Spinal cord (tissue), 10 donors: ENCODE data around the gene ZNF581. TPM values are rescaled to one million over a fixed set of nuclear protein-coding genes. Genes with fewer than 3 reads are reported as not detected.
A peak's percentile ranks its signal among the peaks of the same experiment; 100 is the strongest.

ENCODE experiments used
- DNase-seq, 6 donors: peaks; one replicate each; pipeline versions ENCODE4 v3.0.0 to v3.0.0-alpha.2; 2013 to 2015; ENCODE audit warnings: low spot score in 6 of 6, low read depth in 4 of 6
- H3K27ac ChIP-seq: one replicate; pipeline ENCODE4 v1.5.1; 2013; ENCODE audit warnings: low read depth, low read length, control low read depth
- H3K27me3 ChIP-seq: one replicate; pipeline ENCODE4 v1.6.1; 2013; ENCODE audit warnings: low read length; ENCODE audit not compliant: control insufficient read depth, insufficient read depth
- H3K36me3 ChIP-seq: one replicate; pipeline ENCODE4 v1.6.1; 2013; ENCODE audit warnings: low read length; ENCODE audit not compliant: control insufficient read depth, insufficient read depth
- H3K4me1 ChIP-seq: one replicate; pipeline ENCODE4 v1.6.1; 2013; ENCODE audit warnings: low read length; ENCODE audit not compliant: control insufficient read depth, insufficient read depth
- H3K4me3 ChIP-seq: one replicate; pipeline ENCODE4 v1.5.1; 2013; ENCODE audit warnings: low read depth, low read length, control low read depth
- H3K9me3 ChIP-seq: one replicate; pipeline ENCODE4 v1.6.1; 2013; ENCODE audit warnings: low read length; ENCODE audit not compliant: control insufficient read depth, insufficient read depth
- WGBS: methylation state at CpG from one replicate; pipeline ENCODE4 v1.1.5; 2013; ENCODE audit warnings: missing lambda C conversion rate; ENCODE audit not compliant: insufficient coverage; 5-methylcytosine and 5-hydroxymethylcytosine counted together
- polyA plus RNA-seq, 2 donors: library from polyadenylated mRNA; unstranded; fragments of 120-200 nt; gene quantifications; one replicate each; pipeline ENCODE4 v1.2.1, GENCODE V29; 2013; ENCODE audit not compliant: insufficient read length in 2 of 2
- total RNA-seq, 2 donors: library from RNA; depleted of rRNA in 1 of 2; stranded (reverse); fragments of 120-200 nt in 1 of 2; fragments of >200 nt in 1 of 2; gene quantifications; one replicate each; pipeline versions ENCODE4 v1.2.3 to v1.2.4, GENCODE V29; 2013 to 2014
- donor health status: healthy.

ZNF581 gene
- total and polyA plus RNA-seq, 4 donors = 6.6 to 20.5 (median 14.8) TPM

GRCh38 chr19:55638864-55639359 lies 4.5 kb upstream of the ZNF581 start:
- no peak overlapping the region for H3K4me3 ChIP-seq
- H3K27ac ChIP-seq = no peak overlapping the region
- DNase-seq = peak in 2 of 6 donors; percentile 49 to 68
- WGBS = no CpG with 5 or more reads among the region's 6 CpGs
- no peaks in the 10 kb centered on the region for H3K27me3 ChIP-seq
- peaks cover 14% of the 10 kb centered on the region for H3K36me3 ChIP-seq
- no peaks in the 10 kb centered on the region for H3K9me3 ChIP-seq
- H3K4me1 ChIP-seq = peaks cover 71% of the 10 kb centered on the region

- Histone ChIP-seq H3K27me3 (no peaks in the 10 kb centered on the region), H3K27ac (peak overlapping the region; percentile 89), H3K36me3 (peaks cover 25% of the 10 kb centered on the region), H3K4me1 (peaks cover 75% of the 10 kb centered on the region), H3K9me3 (no peaks in the 10 kb centered on the region), H3K4me3 (peak overlapping the region; percentile 73)
- DNase-seq = peak in 2 of 6 donors; percentile 84 to 88
- 7% methylated on average over 38 of the region's 38 CpGs for WGBS
Measured at GRCh38 chr19:55640043-55640576, 3.3 kb upstream of the ZNF581 start.

DNA sequence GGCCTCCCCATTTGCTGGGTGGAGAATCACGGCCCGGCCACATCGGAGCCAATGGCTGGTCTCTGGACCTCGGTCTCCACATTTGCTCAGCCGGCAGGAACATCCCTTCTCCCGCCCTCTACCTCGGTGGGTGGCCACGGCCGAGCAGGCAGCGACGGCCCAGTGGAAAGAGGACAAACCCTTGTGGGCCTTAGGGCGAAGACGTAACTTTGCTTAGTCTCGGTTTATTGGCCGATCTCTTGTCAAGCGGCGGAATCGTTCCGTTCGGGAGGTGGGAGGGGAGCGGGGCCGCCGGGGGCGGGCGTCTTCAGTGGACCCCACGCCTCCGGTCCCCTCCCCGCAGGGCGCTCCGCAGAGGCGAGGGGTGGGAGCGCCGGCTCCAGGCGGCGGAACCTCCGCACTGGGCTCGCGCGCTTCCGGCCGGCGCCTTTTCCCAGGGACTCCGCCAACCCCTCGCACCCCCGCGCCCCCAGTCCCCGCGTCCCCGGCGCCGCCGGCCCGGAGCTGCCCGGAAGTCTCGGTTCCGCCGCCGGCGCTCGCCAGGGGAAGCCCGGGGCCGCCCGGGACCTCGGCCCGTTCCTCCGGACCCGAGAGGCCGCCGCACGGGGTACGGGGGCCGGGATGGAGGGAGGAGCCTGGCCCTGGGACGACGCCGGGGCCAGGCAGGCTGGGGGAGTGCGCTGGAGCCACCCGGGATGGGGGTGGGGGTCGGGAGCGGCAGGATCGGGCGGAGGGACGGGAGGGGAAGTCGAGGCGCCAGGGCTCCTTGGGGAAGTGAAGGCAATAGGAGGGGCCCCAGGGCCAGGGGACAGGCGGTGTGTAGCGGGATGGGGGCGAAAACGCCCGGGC lies 2.6 kb upstream of the ZNF581 start, which contains the start of gene ZNF580:
Gene ZNF580 (plus strand): TSS at position 426 of the 849 bp plus-strand sequence. CDS start 1,507 bp downstream, outside the sequence.
- under 1% methylated on average over 86 of the region's 89 CpGs for WGBS
- peak in 2 of 6 donors; percentile 81 to 88 for DNase-seq
- Histone ChIP-seq H3K27me3 (no peaks in the 10 kb centered on the region), H3K27ac (peak within 1 kb of the TSS; percentile 89), H3K36me3 (peaks cover 31% of the 10 kb centered on the region), H3K4me1 (peaks cover 70% of the 10 kb centered on the region), H3K9me3 (no peaks in the 10 kb centered on the region), H3K4me3 (peak within 1 kb of the TSS; percentile 73)

GRCh38 chr19:55641426-55642152 lies 1.9 kb upstream of the ZNF581 start:
- peaks cover 62% of the 10 kb centered on the region for H3K4me1 ChIP-seq

GRCh38 chr19:55642153-55643002 lies 1.1 kb upstream of the ZNF581 start:
- H3K36me3 ChIP-seq = peaks cover 30% of the 10 kb centered on the region
- H3K27me3 ChIP-seq = no peaks in the 10 kb centered on the region
- H3K27ac ChIP-seq = no peak overlapping the region
- WGBS = 3% methylated on average over 65 of the region's 65 CpGs
- H3K9me3 ChIP-seq = no peaks in the 10 kb centered on the region
- peaks cover 66% of the 10 kb centered on the region for H3K4me1 ChIP-seq
- DNase-seq = no peak
- peak overlapping the region; percentile 79 for H3K4me3 ChIP-seq

More at GRCh38 chr19:55641426-55642152, 1.9 kb upstream of the ZNF581 start:
- H3K9me3 ChIP-seq = no peaks in the 10 kb centered on the region
- under 1% methylated on average over 25 of the region's 25 CpGs for WGBS
- no peak for DNase-seq
- no peaks in the 10 kb centered on the region for H3K27me3 ChIP-seq
- peak overlapping the region; percentile 73 for H3K4me3 ChIP-seq
- peaks cover 30% of the 10 kb centered on the region for H3K36me3 ChIP-seq
- H3K27ac ChIP-seq = peak overlapping the region; percentile 79

DNA sequence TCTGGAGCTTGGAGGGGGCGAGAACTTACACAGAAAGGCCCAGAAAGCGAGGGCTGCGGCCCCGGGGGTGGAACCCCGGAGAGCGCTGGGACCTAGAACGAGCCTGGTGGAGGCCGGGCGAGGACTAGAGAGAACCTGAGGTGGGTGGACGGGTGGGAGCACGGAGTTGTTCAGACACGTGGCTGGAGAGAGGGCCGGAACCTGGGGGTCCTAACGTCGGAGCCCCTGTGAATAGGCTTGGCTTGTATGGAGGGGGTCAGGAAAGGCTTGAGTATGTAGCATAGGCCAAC lies 383 bp downstream of the ZNF581 start:
- peak overlapping the region; percentile 79 for H3K4me3 ChIP-seq
- H3K4me1 ChIP-seq = peaks cover 70% of the 10 kb centered on the region
- H3K36me3 ChIP-seq = peaks cover 29% of the 10 kb centered on the region
- H3K9me3 ChIP-seq = no peaks in the 10 kb centered on the region
- 0% methylated on average over 15 of the region's 15 CpGs for WGBS
- no peak overlapping the region for H3K27ac ChIP-seq
- no peaks in the 10 kb centered on the region for H3K27me3 ChIP-seq
- no peak for DNase-seq

- H3K27ac ChIP-seq = no peak overlapping the region
- peaks cover 33% of the 10 kb centered on the region for H3K36me3 ChIP-seq
- DNase-seq = no peak
- WGBS = 55% methylated on average over 11 of the region's 12 CpGs
- no peaks in the 10 kb centered on the region for H3K9me3 ChIP-seq
- no peaks in the 10 kb centered on the region for H3K27me3 ChIP-seq
- peak overlapping the region; percentile 79 for H3K4me3 ChIP-seq
- peaks cover 70% of the 10 kb centered on the region for H3K4me1 ChIP-seq
Measured at GRCh38 chr19:55644191-55644833, 863 bp downstream of the ZNF581 start.

- Histone ChIP-seq H3K27ac (no peak overlapping the region), H3K27me3 (no peaks in the 10 kb centered on the region), H3K4me1 (peaks cover 70% of the 10 kb centered on the region), H3K4me3 (no peak overlapping the region), H3K9me3 (no peaks in the 10 kb centered on the region), H3K36me3 (peaks cover 40% of the 10 kb centered on the region)
- DNase-seq = no peak
- WGBS = 93% methylated on average over 26 of the region's 28 CpGs
Measured at GRCh38 chr19:55644842-55645511, 1.5 kb downstream of the ZNF581 start.
